Kidney tubule cell (primary cell): Measurements from ENCODE around the gene POPDC3.
A peak's percentile ranks its signal among the peaks of the same experiment; 100 is the strongest.

Source experiments
- DNase-seq: peaks from one replicate; pipeline ENCODE4 v3.0.0-alpha.2; 2018; ENCODE audit warnings: low spot score

The POPDC3 gene

GRCh38 chr6:105151644-105152043 is 28.2 kb downstream of the POPDC3 start:
- peak; percentile 8 for DNase-seq

DNA sequence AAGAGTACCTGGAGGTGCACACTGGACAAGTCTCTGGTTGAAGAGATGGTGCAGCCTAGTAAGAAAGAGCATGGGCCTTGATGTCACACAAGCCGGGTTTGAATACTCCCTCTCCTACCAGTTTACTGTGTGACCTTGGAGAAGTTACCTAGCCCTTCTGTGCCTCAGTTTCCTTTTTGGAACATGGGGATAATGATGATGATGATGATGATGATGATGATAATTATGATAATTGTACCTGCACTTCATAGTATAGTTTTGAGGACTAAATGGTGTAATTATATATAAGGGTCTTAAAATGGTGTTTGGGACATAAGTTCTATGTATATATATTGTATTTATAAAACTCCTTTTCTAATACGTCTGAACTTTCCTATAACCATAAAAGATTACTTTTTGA is 41.7 kb downstream of the POPDC3 start:
- DNase-seq, result no peak

DNA sequence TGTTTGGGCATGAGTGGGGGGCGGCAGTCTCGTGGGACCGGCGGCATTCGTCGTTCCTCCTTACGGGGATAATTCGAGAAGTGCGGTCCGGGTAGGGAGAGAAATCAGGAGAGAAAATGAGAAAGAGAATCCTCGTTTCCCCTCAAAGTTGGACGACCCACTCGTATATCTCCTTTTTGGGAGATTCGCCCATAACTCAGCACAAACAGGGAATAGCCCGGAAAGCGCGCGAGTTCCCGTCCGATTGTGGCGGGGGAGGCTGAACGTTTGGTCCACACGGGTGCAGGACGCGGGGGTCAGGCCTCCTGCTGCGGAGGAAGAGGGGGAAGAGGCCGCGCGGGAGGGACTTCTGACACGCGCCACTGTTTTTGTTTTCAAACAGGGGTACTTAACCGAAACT is 42.4 kb downstream of the POPDC3 start:
- DNase-seq, result no peak

DNA sequence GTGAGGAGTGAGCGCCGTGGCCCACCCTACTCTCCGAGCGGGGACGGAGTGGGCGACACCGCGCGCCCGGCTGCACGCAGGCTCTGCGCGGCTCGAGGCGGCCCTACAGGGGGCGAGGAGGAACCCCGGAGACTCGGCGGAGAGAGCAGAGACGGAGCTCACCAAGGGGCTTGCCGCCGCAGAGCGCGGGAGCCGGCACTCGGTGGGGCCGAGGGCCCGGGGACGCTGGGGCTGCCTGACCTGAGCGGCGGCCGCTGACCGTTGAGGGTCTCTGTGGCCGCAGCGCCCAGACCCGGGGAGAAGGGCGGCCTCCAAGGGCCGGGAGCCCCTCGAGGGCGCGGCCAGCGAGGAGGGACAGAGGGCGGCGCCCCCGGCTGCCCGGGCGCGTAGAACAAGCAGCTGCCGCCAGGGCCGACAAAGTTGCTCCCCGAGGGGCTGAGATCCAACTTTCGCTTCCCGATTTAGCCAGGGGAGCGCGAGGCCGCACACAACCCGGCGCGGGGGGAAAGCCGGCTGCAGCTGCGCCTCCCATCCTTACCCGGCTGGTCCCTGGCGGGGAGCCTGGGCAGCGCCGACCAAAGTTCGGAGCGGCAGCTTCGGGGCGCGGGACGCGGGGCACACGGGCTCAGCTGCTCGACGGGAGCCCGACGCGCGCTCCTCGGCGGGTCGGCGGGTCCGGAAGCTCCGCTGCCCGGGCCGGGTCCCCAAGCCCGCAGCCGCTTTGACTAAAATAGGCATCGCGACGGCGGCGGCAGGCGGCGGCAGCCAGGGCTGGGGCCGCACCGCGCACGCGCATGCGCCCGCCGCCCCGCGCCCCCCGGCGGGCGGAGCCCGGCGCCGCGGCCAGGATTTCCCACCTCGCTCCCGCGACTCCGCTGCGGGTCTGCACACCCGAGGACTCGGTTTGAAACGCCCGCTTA is 43.1 kb downstream of the POPDC3 start:
- DNase-seq, result peak; percentile 30

GRCh38 chr6:105135907-105136430 is 43.8 kb downstream of the POPDC3 start:
- DNase-seq, result no peak

GRCh38 chr6:105135056-105135455 is 44.8 kb downstream of the POPDC3 start:
- DNase-seq, result no peak

DNA sequence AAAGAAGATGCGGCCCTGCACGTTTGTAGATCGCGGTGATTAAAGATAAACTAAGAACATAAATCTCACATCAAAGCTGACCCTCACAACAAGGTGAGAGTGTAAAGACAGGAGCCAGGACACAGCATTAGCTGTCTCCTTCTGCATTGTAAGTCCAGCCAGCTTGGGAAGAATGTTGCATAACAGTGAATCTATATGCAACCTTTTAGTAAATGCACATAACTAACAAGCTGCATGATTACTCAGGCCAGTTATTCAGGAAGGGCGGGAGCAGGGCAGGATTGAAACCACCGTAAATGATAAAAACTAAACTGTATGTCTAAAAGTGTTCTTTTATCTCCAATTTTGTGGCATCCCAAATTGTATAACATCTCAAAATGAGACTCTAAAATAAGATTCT is 57.1 kb downstream of the POPDC3 start:
- DNase-seq, result no peak

GRCh38 chr6:105121981-105122380 is 57.8 kb downstream of the POPDC3 start:
- no peak for DNase-seq

DNA sequence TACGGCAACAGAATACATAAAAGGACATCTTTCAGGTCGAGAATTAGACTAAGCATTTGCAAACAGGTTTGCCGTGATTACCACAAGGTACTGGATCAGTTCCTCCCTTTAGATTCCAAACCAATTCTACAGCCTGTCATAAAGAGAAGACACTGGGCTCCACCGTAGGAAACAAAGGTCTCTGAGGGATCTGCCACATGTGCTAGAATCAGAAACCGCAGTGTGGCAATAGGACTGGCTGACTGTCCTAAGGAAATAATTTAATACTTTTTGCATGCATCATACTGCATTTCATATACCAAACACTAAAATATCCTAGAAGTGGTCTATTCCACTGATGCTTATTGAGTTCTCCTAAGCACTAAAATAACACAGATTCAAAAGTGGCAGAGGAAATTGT is 59.2 kb downstream of the POPDC3 start:
- DNase-seq, result no peak

DNA sequence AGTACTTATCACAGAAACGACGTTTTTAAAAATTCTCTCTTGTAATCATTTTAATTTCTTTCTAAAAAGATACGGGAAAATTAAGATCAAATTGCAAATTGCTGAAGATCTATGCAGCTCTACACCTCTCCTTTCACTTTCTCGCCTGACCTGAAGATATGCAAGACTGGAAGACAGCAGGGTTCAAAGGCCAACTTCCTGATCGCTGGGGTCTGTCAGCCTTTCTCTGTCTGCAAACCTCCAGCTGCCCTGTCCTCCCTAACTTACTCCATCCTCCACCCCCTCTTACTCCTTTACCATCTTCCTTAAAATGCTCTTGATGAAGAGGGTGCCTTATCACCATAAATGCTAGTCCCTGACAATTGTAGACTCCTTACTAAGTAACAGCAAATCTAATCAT is 63.7 kb downstream of the POPDC3 start:
- no peak for DNase-seq

- DNase-seq, result no peak
These were observed 66.4 kb downstream of the POPDC3 start for GRCh38 chr6:105113422-105113821.

GRCh38 chr6:105112577-105112976 is 67.2 kb downstream of the POPDC3 start:
- no peak for DNase-seq

GRCh38 chr6:105111871-105112270 is 67.9 kb downstream of the POPDC3 start:
- no peak for DNase-seq

DNA sequence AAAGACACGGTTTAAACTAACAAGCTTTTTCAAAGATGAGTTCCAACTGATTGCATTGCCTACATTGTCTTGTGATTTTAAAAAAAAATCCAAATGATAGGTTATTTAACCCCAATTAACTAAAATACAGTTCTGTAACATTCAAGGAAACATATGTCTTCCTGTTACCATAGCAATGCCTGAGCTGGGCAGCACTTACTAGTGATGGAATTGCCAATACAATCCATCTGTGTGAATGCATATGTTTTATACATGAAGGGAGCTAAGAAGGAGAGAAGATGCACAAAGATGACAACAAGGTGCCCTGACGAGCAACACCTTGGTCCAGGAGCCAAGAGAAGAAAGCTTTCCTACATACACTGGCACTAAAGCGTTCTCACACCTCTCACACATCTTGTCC is 68.7 kb downstream of the POPDC3 start:
- no peak for DNase-seq

GRCh38 chr6:105109955-105110895 is 69.6 kb downstream of the POPDC3 start:
- no peak for DNase-seq

GRCh38 chr6:105108631-105109262 is 71.1 kb downstream of the POPDC3 start:
- DNase-seq, result no peak
